ENCODE results near the gene LPP.

The LPP gene

DNA sequence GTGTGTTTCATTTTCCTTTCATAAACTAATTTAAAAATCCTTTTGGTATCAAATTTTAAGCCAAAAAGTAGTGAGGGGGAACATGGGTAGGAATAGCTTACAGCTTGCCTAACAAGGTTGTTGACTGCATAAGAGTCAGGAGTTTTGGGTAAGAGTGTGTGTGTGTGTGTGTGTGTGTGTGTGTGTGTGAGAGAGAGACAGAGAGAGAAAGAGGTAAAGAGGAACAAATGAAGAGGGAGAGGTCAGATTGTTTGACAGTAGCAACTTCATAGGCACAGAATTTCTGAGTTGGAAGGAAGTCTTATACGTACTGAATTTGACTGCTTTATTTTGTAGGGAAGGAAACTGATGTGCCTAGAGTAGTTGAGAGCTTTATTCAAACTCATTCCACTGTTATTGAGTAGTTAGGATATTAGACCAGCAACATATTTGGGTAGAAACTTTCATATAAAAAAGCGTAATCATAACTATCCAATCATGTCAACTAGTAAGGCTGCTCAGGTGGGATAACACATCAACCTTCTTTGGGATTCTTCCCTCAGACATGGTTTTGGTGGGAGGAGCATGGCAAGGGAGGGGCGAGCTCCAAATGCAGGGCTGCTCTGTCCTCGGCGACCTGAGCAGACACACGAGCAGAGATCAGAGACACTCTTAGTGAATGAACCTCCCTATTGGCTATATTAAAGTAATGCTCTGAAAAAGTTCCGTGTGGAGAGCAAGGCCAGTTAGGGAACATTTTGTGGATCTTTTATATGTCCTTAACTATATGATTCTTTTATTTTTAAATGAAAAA is 86.4 kb downstream of the LPP start:
- POLR2A ChIA-PET (ENCODE audit: low non-redundant PET) = no interaction called here
- CTCF ChIA-PET = interaction anchor here (0.6 to 0.7 kb wide), 2 partner anchors 28 to 59 kb away, joined by 3 read pairs; no protein-coding TSS in a partner anchor

GRCh38 chr3:188241072-188241471 is 87.1 kb downstream of the LPP start:
- no peak overlapping the region for H3K27ac ChIP-seq
- POLR2A ChIA-PET (ENCODE audit: low non-redundant PET) = no interaction called here
- no peak for DNase-seq (ENCODE audit: low spot score)
- CTCF ChIA-PET = interaction anchor here (1.2 kb wide), 1 partner anchor 10 kb away, joined by 3 read pairs; no protein-coding TSS in a partner anchor
- TF ChIP-seq CTCF (conservative IDR thresholded peaks at IDR 0.05; ENCODE audit: low read depth) = no peak

More for the DNA sequence above, 86.4 kb downstream of the LPP start:
- DNase-seq (ENCODE audit: low spot score) = no peak
- no peak for TF ChIP-seq CTCF (conservative IDR thresholded peaks at IDR 0.05; ENCODE audit: low read depth)
- no peak overlapping the region for H3K27ac ChIP-seq

DNA sequence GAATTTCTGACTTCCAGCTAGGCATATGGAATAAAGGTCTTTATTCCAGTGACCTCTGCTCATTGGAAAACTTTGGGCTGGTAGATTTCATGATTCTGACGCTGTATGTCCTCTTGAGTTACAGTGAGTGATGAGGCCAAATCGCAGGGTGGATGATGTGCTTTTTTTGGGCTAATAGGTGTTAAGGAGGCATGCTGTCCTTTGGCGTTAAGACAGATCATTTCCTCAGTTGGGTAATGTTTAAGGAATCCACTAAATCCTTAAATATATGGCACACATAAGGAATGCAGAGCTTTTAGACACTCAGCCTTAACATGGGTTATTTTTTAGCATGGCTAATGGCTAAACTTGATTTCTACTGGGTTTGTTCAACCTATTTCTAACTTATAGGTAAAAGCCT is 87.9 kb downstream of the LPP start:
- ChIA-PET POLR2A (ENCODE audit: low non-redundant PET) (no interaction called here), CTCF (interaction anchor here (1.2 kb wide), 1 partner anchor 10 kb away, joined by 3 read pairs; no protein-coding TSS in a partner anchor)
- TF ChIP-seq CTCF (conservative IDR thresholded peaks at IDR 0.05; ENCODE audit: low read depth) = no peak
- no peak for DNase-seq (ENCODE audit: low spot score)
- H3K27ac ChIP-seq = no peak overlapping the region

GRCh38 chr3:188242436-188243123 is 88.6 kb downstream of the LPP start:
- no peak for DNase-seq (ENCODE audit: low spot score)
- POLR2A ChIA-PET (ENCODE audit: low non-redundant PET) = no interaction called here
- no peak overlapping the region for H3K27ac ChIP-seq
- no peak for TF ChIP-seq CTCF (conservative IDR thresholded peaks at IDR 0.05; ENCODE audit: low read depth)
- CTCF ChIA-PET = no interaction called here

DNA sequence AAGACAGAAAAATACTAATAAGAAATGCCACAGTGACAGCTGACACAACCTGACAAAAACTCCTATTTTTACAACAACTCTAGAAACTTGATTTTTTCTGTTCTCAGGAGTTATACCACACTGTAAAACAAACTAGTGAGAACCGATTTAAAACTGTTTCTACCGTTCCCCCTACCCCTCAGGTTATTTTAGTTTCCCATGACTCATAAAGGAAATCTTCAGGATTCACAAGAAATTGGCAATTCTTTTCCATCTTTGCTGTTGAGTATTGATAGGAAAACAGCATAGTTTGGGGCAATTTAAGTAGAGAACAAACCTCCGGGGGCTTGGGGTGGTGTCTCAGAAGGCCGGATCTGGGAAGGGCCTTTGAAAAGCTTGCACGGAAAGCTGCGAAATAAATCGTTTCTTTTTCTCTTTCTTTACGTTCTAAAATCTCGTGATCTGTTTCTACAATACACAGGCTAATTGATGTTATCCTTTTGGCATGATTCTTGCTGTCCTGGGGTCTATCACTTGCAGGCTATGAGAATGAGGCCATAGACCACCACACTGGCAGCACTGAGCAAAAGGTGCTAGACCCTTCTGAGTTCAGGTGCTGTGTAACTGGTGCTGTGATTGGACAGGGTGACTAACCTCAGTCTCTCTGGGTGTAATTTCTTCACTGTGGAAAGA is 89.3 kb downstream of the LPP start:
- no peak for DNase-seq (ENCODE audit: low spot score)
- CTCF ChIA-PET = no interaction called here
- POLR2A ChIA-PET (ENCODE audit: low non-redundant PET) = no interaction called here
- TF ChIP-seq CTCF (conservative IDR thresholded peaks at IDR 0.05; ENCODE audit: low read depth) = no peak
- no peak overlapping the region for H3K27ac ChIP-seq

DNA sequence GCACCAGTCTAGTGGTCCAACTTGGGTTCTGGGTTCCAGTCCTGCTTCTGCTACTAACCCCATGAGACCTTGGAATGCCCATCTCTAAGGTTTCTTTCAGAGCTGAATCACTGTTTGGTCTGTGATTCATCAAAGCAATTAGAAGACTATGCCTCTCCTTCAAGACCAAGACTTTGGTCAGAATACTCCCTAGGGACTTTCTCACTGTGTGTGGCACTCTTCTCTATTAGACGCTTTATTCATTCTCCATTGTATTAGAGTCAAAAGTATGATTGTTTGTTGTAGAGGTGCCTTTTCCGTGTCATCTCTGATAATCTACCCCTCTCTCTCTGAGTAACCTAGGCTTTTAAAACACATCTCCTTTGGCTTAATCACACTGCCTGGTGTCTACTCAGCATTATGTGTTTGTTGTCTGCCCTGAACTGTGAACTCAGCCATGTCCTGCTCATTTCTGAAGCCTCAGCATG is 90.5 kb downstream of the LPP start:
- ChIA-PET CTCF (no interaction called here), POLR2A (ENCODE audit: low non-redundant PET) (no interaction called here)
- no peak overlapping the region for H3K27ac ChIP-seq
- TF ChIP-seq CTCF (conservative IDR thresholded peaks at IDR 0.05; ENCODE audit: low read depth) = no peak
- peak; percentile 29 for DNase-seq (ENCODE audit: low spot score)
